HEK293T (cell line): ENCODE data around the gene FAM3C.
"Not testable (repeated sequence)": the region's sequence is repeated elsewhere in the genome, so short reads cannot be mapped to it uniquely, and the experiment has no call there.

Experiments
- CTCF ChIA-PET: fragments of 350-600 bp; formaldehyde crosslinking; extraction: SDS; loops from one replicate; lab custom pipeline; 2021; ENCODE audit warnings: antibody characterized with exemption, inconsistent platforms; lab: Yijun Ruan, JAX
- POLR2A ChIA-PET: fragments of 350-600 bp; formaldehyde crosslinking; extraction: SDS; loops from one replicate; lab custom pipeline; 2020; ENCODE audit warnings: antibody characterized with exemption, inconsistent platforms; lab: Yijun Ruan, JAX
- DNase-seq: peaks from one replicate; pipeline ENCODE4 v3.0.0; 2012; ENCODE audit warnings: mixed read lengths; ENCODE audit errors: extremely low spot score
- ARNT ChIP-seq: fragments of 450-650 bp; IDR thresholded peaks from 2 replicates; pipeline ENCODE4 v1.6.1; 2017; ENCODE audit warnings: mild to moderate bottlenecking
- BHLHE40 ChIP-seq: fragments of 450-650 bp; IDR thresholded peaks from 2 replicates; pipeline ENCODE4 v1.6.1; 2016; ENCODE audit warnings: mild to moderate bottlenecking, moderate library complexity, borderline replicate concordance
- CTBP1 ChIP-seq: fragments of 450-650 bp; IDR thresholded peaks from 2 replicates; pipeline ENCODE4 v1.6.1; 2016; ENCODE audit warnings: borderline replicate concordance
- ELF4 ChIP-seq: fragments of 450-650 bp; IDR thresholded peaks from 2 replicates; pipeline ENCODE4 v1.6.1; 2017; ENCODE audit warnings: antibody characterized with exemption
- FOXA1 ChIP-seq: fragments of 450-650 bp; IDR thresholded peaks from 2 replicates; pipeline ENCODE4 v1.6.1; 2016; ENCODE audit warnings: mild to moderate bottlenecking
- FOXK2 ChIP-seq: fragments of 450-650 bp; IDR thresholded peaks from 2 replicates; pipeline ENCODE4 v1.6.1; 2016; ENCODE audit warnings: mild to moderate bottlenecking
- FOXM1 ChIP-seq: fragments of 450-650 bp; IDR thresholded peaks from 2 replicates; pipeline ENCODE4 v1.6.1; 2017; ENCODE audit warnings: mild to moderate bottlenecking, borderline replicate concordance
- HDGF ChIP-seq: fragments of 450-650 bp; IDR thresholded peaks from 2 replicates; pipeline ENCODE4 v1.6.1; 2017; ENCODE audit warnings: antibody characterized with exemption, borderline replicate concordance
- L3MBTL2 ChIP-seq: fragments of 450-650 bp; conservative IDR thresholded peaks from 2 replicates; pipeline ENCODE4 v1.6.1; 2016; ENCODE audit warnings: mild to moderate bottlenecking
- LEF1 ChIP-seq: fragments of 450-650 bp; IDR thresholded peaks from 2 replicates; pipeline ENCODE4 v1.6.1; 2017; ENCODE audit warnings: mild to moderate bottlenecking, borderline replicate concordance
- NFRKB ChIP-seq: fragments of 450-650 bp; IDR thresholded peaks from 2 replicates; pipeline ENCODE4 v1.6.1; 2016; ENCODE audit warnings: mild to moderate bottlenecking, moderate library complexity
- PKNOX1 ChIP-seq: fragments of 450-650 bp; IDR thresholded peaks from 2 replicates; pipeline ENCODE4 v1.6.1; 2016
- SP1 ChIP-seq: fragments of 450-650 bp; IDR thresholded peaks from 2 replicates; pipeline ENCODE4 v1.6.1; 2017
- SUZ12 ChIP-seq: fragments of 450-650 bp; IDR thresholded peaks from 2 replicates; pipeline ENCODE4 v1.6.1; 2016; ENCODE audit warnings: mild to moderate bottlenecking
- TARDBP ChIP-seq: fragments of 450-650 bp; IDR thresholded peaks from 2 replicates; pipeline ENCODE4 v1.6.1; 2016
- ZNF384 ChIP-seq: fragments of 450-650 bp; IDR thresholded peaks from 2 replicates; pipeline ENCODE4 v1.6.1; 2016

The FAM3C gene

GRCh38 chr7:121428855-121429489 lies 32.9 kb upstream of the FAM3C start:
- CTCF ChIA-PET = interaction anchor here (0.9 kb wide), 1 partner anchor 33 kb away, joined by 3 read pairs; the partner anchor contains the start of gene FAM3C
- POLR2A ChIA-PET = interaction anchor here (1.7 kb wide), 1 partner anchor 32 kb away, joined by 3 read pairs; the partner anchor contains the start of gene FAM3C

GRCh38 chr7:121421743-121422142 lies 25.6 kb upstream of the FAM3C start:
- CTCF ChIA-PET, DNase-seq, POLR2A ChIA-PET: not testable (repeated sequence)

More at GRCh38 chr7:121428855-121429489, 32.9 kb upstream of the FAM3C start:
- TF ChIP-seq ARNT (no peak), CTBP1 (no peak)
- DNase-seq = no peak

GRCh38 chr7:121420976-121421375 lies 24.9 kb upstream of the FAM3C start:
- CTCF ChIA-PET = no interaction called here
- no peak for TF ChIP-seq FOXM1
- no peak for TF ChIP-seq ARNT
- no peak for TF ChIP-seq CTBP1
- TF ChIP-seq NFRKB = no peak
- TF ChIP-seq FOXA1 = no peak
- POLR2A ChIA-PET = no interaction called here

GRCh38 chr7:121419201-121420148 lies 23.4 kb upstream of the FAM3C start:
- ChIA-PET CTCF (interaction anchor here (0.6 kb wide), 1 partner anchor 1192 kb away, joined by 3 read pairs; no protein-coding TSS in a partner anchor), POLR2A (interaction anchor here (0.5 kb wide), 1 partner anchor 135 kb away, joined by 3 read pairs; no protein-coding TSS in a partner anchor)
- TF ChIP-seq HDGF = no peak
- TF ChIP-seq SP1 = no peak
- no peak for TF ChIP-seq TARDBP
- no peak for TF ChIP-seq BHLHE40
- TF ChIP-seq FOXK2 = no peak
- no peak for TF ChIP-seq ELF4
- TF ChIP-seq FOXA1 = no peak
- no peak for TF ChIP-seq LEF1
- no peak for TF ChIP-seq ZNF384
- TF ChIP-seq ARNT = no peak
- TF ChIP-seq PKNOX1 = no peak
- TF ChIP-seq SUZ12 = no peak
- TF ChIP-seq NFRKB = no peak
- no peak for TF ChIP-seq L3MBTL2
- TF ChIP-seq FOXM1 = no peak

More at GRCh38 chr7:121420976-121421375, 24.9 kb upstream of the FAM3C start:
- no peak for DNase-seq

GRCh38 chr7:121416533-121416932 lies 20.4 kb upstream of the FAM3C start:
- ChIA-PET POLR2A (no interaction called here), CTCF (no interaction called here)
- DNase-seq = no peak
- TF ChIP-seq FOXM1 = no peak
- TF ChIP-seq NFRKB = no peak

More at GRCh38 chr7:121419201-121420148, 23.4 kb upstream of the FAM3C start:
- DNase-seq = no peak

GRCh38 chr7:121414436-121414835 lies 18.3 kb upstream of the FAM3C start:
- POLR2A ChIA-PET = no interaction called here
- no peak for DNase-seq
- CTCF ChIA-PET = no interaction called here
- TF ChIP-seq FOXM1 (no peak), L3MBTL2 (no peak), FOXA1 (no peak), SUZ12 (no peak), ELF4 (no peak), HDGF (no peak), FOXK2 (no peak), PKNOX1 (no peak), SP1 (no peak), BHLHE40 (no peak), ARNT (no peak), TARDBP (no peak), CTBP1 (no peak), NFRKB (no peak), ZNF384 (no peak), LEF1 (no peak)

- no peak for DNase-seq
- POLR2A ChIA-PET = no interaction called here
- TF ChIP-seq ELF4 = no peak
- CTCF ChIA-PET = no interaction called here
These were observed 15.5 kb upstream of the FAM3C start for GRCh38 chr7:121411597-121411979.
